IPS-11a (cell line): ENCODE data around the gene PLA2G7.
"Not testable (repeated sequence)": the region's sequence is repeated elsewhere in the genome, so short reads cannot be mapped to it uniquely, and the experiment has no call there.

ENCODE experiments used
- H3K4me3 ChIP-seq: one replicate; pipeline ENCODE4 v1.5.1; 2013; ENCODE audit warnings: low read depth, low read length, control low read depth

The PLA2G7 gene

DNA sequence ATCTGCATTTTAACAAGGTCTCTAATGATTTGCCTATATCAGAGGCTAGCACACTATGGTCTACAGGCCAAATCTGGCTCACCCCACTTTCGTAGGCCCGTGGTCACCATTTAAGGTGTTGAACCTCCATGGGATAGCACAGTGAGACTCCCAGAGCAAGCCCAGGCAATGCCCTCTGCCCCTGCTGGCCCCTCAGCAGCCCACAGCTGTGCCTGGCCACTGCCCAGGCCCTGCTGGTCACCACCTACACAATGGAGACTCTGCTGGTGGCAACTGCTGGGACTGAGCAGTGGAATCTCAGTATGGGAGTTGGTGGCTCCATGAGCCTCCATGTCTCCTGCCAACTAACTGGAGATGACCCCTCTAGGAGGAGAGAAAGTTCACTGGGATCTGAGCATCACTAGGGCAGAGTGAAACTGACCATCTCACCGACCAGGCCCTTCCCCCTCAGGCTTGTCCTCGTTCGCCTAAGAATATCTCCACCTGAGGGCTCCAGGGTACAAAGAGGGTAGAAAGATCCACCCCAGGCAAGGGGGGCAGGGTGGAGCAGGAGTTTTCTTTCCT, 13.8 kb upstream of the PLA2G7 start:
- H3K4me3 ChIP-seq = no peak overlapping the region

DNA sequence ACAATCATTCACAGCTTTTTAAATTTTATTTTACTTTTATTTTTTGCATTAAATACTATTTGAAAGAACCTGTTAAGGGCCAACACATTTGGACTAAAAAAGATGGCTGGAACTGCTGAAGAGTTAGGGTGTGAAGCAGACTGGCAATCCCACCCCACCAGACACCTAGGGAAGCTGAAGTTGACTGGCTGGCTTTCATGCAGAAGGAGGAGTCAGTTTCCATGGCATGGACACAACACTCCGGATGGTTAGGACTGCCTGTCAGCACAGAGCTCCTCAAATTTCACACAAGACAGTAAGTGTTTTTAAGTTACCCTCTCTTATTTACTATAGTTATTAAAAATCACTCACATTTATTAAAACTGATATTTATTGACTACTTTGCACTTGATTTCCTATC, 11.5 kb upstream of the PLA2G7 start, which contains the start of gene ANKRD66:
Gene ANKRD66, plus strand, starts transcription at position 238 of the 400 bp plus-strand sequence. CDS start 5,016 bp downstream, outside the sequence.
- H3K4me3 ChIP-seq = no peak within 1 kb of the TSS

DNA sequence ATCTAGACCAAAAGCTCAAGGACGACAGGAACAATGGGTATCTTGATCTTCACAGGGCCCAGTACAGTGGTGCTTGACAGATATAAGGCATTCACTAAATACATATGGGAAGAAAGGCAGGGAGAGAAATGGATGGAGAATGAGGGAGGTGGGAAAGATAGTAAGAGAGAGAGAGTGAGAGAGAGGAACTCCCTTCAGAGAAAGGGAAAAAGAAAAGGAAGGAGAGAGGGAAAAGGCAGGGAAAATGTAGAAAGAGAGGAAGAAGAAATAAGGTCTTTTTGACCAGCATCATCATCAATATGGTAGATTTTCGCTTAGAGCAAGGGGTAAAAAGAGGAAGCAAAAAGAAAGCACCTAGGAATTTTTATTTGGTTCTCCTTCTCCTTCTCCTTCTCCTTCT, 10.8 kb upstream of the PLA2G7 start:
- H3K4me3 ChIP-seq = no peak overlapping the region

DNA sequence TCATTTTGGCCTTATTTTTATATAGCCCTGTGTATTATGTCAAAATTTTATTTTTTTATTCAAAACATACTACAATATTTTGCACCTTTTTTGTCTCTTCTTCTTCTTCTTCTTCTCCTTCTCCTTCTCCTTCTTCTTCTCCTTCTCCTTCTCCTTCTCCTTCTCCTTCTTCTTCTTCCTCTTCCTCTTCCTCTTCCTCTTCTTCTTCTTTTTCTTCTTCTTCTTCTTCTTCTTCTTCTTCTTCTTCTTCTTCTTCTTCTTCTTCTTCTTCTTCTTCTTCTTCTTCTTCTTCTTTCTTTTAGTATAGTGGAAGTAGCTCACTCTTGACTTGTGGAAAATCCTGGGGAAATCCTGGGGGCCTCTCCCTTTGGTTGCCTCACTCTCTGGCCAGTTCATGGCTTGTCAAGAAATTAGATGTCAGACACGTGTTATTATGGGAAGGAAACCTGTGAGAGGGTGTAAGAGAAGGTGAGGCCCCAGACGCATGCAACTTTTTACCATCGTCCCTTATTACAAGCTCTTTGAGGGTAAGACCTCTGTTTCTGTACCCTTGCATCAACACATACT, 9.1 kb upstream of the PLA2G7 start:
- H3K4me3 ChIP-seq = not testable (repeated sequence)

DNA sequence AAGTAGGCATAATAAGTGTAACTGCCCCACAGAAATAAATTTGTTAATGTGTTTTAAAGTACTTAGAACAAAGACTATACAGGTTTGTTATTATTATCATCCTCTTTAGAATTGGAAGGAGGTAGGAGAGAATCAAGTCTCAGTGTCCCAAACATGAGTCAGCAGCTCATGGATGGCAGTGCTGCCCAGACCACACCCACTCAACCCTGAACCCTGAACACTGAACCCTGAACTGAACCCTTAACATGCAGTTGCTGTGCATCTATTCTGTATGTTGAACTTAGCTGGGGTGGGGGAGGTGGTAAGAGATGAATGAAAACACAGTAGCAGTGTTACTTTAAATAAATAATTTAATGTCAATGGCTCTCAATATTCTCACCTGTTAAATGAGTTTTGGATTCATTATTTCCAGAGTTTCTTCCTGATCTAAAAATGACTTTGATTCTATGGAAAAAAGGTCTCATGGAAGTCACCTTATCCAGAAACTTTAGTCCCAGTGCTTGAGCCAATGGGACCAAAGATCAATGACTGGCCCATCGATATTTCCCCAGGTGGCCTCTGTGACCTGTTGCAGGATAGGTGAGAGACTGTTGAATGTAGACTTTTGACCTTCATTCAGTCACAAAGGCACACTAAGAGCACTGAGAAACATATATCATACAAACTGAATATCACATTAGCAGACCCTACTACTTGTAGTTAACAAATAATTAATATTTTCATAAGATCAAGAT, 8.4 kb upstream of the PLA2G7 start:
- H3K4me3 ChIP-seq = no peak overlapping the region

DNA sequence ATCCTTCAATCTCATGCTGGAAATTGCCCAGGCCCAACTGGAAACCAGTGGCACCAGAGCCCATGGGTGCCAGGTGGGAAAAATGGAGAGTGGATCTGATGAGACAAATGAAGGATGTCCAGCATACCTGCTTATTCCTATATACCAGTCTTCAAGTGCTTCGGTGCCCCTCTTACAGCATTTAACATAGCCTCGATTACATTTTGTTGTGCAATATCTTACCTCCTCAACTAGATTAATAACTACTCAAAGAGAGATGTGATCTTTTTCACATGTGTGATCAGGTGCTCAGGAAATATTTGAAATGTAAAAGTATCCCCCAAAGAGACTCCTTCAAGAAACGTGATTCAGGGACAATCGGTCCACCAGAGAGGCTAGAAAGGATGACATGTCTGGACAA, 6.7 kb upstream of the PLA2G7 start:
- H3K4me3 ChIP-seq = no peak overlapping the region

DNA sequence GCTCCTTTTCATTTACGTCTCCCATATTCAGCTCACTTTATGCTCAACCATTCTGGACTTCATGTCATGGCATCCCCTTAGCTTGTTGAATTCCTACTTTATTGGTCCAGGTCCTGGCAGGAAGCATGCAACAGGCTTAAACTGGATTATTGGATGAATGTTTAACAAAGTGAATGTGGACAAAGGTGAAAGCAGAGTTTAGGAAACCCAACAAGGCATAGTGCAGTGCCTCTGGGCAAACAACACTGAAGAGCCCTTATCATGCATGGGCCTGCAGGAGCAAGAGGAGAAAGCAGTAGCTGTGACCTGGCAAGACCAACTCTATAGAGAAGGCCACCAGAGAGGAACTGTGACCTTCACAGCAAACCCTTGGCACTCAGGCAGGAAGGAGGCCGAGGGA, 6.3 kb upstream of the PLA2G7 start:
- no peak overlapping the region for H3K4me3 ChIP-seq

DNA sequence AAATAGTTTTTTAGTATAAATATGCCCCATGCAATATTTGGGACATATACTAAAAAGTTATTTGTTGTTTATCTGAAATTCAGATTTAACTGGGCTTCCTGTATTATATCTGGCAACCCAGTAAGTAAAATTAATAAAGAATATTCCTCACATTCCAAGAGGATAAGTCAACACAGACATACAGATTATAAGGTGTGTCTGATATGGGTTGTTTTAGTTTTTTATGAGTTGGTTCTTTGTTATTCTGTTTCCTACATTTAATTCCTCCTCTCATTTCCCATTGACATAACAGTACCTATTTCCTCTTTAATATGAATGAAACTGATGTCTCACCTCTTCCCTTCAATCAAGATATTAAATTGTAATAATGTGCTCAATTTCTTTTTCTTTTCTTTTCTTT, 1.7 kb upstream of the PLA2G7 start:
- H3K4me3 ChIP-seq = no peak overlapping the region

DNA sequence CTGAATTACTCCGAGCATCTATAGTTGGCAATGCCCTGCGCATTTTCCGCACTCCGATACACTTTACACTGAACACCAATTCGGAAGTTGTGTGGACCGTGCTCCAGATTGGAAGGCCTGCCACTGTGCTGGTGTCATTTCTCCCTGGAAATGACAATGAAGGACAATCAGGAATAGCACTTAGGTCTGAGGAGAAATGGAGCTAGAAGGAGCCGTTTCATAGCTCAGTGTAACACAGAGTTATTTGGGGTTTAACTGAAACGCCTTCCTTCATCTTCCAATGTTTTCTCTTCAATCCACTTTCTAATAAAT, 501 bp upstream of the PLA2G7 start:
- H3K4me3 ChIP-seq = peak overlapping the region; percentile 65

DNA sequence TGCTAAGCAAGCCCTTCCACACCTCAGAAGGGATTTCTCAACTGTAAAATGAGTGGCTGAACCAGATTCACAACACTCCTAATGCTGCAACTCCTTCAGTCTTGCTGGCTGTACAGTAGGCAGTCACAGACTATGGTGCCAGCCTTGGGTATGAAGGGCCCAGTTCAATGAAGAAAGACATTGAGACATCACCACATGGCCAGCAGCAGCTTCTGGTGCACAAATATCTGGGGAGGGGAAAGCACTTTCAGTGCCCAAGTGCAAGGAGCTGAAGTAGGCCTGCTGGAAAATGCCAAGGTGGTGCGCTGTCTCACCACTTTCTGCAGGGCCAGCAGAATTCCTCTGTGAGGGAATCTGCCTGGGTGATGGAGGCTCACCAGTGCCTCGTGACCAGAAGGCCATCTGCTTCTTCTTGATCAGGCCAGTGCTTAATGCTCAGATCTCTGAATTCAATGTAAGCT, 1.8 kb downstream of the PLA2G7 start:
- H3K4me3 ChIP-seq = no peak overlapping the region

DNA sequence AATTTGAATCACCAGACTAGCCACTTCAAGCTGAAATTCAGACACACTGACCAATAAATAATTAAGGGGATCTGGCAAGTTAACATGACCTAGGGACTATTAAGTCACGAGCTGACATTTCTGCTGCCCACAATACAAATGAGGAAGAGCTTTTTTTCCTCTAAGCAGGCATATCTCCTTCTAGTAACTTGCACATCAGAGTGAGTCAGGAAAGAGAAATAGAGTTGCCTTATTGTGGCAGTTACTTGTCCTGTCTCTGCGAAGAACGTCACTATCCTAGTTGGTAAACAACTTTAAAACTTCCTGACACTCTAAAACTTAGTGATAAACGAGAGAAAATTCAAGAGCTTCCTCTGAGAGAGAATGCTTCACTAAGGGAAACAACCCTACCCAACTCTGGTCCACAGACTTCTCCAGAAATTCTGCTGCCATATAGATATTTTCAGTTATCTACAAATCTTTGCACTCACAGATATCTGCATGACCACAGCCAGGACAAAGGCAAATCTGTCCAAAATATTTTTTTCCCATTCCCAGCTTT, 4.2 kb downstream of the PLA2G7 start:
- H3K4me3 ChIP-seq = no peak overlapping the region

DNA sequence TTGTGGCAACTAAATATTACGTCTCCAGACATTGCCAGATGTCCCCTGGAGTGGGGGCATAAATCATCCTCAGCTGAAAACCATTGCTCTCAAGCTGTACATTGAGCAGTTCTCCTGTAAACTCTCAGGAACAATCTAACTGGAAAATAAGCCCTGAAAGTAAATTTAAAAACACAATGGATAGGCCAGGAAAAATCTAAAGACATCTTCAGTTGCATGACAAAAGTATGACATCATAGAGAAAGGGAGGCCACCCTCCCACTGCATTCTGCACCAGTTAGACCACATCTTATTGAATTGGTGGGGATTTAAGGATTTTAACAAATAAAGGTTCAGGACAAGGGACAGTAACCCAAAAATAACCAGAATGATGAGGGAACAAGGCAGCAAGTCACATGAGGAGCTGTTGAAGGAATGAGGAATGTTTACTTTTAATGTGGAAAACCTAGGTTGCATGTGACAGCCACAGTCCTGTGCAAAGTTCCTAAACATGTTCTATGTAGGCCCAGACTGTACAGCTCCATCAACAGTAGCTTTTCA, 5.3 kb downstream of the PLA2G7 start:
- no peak overlapping the region for H3K4me3 ChIP-seq

DNA sequence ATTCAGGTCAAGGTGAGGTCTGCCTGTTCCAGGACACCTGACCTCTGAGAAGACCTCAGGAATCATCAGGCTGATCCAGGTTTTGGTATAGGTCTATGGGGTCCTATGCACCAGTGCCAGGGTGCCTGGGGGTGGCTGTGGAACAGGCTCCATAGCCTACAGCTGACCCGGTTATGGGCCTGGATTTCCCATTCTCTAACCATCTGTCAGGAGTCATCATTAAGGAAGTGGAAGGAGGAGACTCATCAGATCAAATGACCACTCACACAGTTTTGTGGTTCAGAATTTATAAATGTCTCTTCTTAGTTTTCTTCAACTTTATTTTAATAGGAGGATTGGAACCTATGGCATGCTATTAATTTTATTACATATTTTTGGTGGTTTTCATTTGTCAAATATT, 14.8 kb downstream of the PLA2G7 start:
- no peak overlapping the region for H3K4me3 ChIP-seq

DNA sequence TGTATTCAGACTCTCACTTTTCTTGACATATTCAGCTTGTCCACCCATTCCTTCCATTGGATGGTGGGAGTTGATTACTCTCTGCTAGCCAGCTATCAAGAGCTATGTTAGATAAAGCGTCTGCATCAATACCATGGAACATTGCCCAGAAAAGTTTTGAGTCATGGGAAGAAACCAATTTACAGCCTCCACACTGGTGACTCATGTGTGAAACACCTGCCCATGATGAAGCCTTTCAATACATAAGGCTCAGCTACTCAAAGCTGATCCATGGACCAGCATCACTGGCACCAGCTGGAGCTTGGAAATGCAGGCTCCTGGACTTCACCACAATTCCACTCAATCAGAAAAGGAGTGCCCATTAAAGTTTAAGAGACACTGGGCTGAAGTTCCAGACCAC, 16.1 kb downstream of the PLA2G7 start:
- H3K4me3 ChIP-seq = no peak overlapping the region

DNA sequence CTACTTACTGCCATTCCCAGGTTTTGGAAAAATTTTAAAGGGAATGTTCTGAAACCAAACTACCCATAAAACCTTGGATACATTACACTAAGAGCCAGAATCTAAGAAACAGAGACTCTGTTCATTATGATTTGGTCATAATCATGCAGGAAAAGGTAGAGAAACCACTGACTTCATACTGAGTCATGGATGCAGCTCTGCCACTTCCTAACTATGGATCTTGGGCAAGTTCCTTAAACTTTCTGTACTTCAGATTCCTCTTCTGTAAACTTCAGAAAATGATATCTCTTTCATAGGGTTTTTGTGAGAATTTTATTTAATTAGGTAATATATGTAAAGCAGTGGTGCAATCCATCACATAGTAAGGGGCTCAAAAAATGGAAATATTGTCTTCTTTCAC, 20.0 kb downstream of the PLA2G7 start:
- H3K4me3 ChIP-seq = no peak overlapping the region

DNA sequence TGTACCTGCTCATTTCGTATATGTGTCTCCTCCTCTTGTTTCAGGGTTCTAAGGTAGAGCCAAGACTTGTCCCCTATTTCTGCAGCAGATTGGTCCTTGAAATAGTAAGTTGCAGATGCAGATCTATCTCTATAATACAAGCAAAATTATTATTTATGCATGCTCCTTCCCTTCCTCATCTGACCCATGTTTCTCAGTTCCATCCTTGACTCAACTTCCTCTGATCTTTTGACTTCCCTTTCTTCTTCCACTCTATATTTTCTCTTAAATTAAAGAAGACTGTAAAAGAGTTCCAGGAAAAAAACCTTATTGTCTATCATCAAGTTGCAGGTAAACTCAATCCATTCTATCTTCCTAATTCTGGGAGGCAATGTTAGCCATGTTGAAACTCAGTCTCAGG, 23.7 kb downstream of the PLA2G7 start:
- H3K4me3 ChIP-seq = no peak overlapping the region

DNA sequence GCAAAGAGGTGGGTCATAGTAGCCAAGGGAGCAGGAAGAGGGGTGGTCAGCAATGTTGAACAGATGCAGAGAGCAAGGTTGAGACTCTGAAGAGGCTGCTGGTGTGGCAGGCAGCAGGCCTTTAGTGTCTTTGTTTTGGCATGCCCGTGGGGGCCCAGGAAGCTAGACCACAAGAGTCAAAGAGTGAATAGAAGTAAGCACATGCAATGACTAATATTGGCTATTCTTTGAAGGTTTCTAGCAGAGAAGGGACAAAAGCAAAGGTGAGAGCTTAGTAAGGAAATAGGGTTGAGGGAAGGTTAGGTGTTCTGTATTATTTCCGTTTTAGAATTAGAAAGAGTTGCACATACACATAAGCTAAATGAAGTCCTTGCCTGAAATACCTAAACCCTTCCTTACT, 28.7 kb downstream of the PLA2G7 start:
- H3K4me3 ChIP-seq = no peak overlapping the region

DNA sequence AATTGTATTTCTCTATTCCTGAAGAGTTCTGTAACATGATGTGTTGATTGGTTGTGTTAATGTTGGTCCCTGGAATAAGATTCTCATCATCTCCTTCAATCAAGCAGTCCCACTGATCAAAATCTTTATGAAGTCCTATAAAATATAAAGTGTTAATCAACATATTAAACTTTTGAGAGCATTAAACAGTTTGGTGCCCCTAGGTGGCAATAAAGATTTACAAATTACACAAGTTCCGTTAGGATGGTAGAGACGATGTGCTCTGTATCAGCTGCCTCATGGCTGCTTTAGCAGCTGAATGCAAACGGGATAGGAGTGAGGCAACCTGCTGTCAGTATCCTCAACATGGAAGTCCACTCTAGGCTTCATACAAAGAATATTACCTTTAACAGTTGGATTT, 30.6 kb downstream of the PLA2G7 start:
- H3K4me3 ChIP-seq = no peak overlapping the region

DNA sequence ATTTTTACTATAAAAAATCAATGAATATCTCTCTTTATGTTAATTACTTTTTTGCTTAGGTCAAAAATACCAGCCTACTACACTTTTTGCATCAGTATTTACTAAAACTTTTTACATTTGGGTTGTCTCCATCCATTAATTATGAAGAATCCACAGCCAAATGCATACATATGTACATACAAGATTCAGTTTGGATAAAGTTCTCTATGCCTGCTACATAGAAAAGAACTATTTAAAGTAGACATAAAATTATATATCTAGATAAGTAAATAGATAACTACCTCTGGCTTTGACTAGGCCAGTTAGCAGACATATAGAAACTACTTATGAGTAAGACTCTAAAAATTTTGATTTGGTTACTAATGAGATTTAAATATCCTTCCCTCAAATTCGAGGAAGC, 35.2 kb downstream of the PLA2G7 start:
- H3K4me3 ChIP-seq = no peak overlapping the region

DNA sequence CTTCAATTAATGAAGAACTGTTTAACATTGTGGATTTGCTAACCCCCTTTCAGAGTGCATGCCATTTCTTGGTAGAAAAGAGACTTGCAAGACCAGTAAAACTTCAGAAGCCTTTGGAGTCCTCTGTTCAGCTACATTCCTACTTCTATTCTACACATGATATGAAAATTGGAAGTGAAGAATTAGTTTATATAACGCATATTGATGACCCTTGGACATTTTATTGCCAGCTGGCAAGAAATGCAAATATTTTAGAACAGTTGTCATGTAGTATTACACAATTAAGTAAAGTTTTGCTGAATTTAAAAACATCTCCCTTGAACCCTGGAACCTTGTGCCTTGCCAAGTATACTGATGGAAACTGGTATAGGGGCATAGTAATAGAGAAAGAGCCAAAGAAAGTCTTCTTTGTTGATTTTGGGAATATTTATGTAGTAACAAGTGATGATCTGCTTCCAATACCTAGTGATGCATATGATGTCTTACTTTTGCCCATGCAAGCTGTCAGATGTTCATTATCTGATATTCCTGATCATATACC, 44.2 kb downstream of the PLA2G7 start:
- H3K4me3 ChIP-seq = no peak overlapping the region

DNA sequence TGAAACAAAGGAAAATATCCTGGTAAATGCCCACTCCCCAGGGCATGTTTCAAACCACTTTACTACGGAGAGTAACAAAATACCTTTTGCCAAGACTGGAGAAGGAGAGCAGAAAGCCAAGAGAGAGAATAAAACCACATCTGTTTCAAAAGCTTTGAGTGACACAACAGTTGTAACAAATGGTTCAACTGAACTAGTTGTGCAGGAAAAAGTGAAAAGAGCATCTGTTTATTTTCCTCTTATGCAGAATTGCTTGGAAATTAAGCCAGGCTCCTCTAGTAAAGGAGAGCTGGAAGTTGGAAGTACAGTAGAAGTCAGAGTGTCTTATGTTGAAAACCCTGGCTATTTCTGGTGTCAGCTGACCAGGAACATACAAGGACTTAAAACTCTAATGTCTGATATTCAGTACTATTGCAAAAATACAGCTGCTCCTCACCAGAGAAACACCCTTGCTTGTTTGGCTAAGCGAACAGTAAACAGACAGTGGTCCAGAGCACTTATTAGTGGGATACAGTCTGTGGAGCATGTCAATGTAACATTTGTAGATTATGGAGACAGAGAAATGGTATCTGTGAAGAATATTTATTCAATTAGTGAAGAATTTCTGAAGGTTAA, 44.9 kb downstream of the PLA2G7 start:
- no peak overlapping the region for H3K4me3 ChIP-seq
